ENCODE results near the gene CPA2.

Gene CPA2

DNA sequence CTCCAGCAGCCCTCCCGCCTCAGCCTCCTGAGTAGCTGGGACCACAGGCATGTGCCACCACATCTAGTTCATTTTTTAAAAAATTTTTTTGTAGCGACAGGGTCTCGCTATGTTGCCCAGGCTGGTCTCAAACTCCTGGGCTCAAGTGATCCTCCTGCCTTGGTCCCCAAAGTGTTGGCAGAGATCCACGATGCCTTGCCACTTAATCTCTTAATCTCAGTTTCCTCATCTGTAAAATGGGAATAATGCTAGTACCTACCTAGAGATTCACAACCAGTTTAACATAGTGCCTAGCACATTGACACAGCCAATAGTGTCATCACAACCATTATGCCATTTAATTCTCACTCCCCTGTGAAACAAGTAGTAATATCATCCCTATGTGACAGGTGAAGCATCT is 21.5 kb downstream of the CPA2 start:
- no peak for DNase-seq

GRCh38 chr7:130288829-130289228 is 22.2 kb downstream of the CPA2 start:
- DNase-seq, result no peak

GRCh38 chr7:130289478-130289877 is 22.8 kb downstream of the CPA2 start:
- DNase-seq, result no peak

GRCh38 chr7:130290745-130291144 is 24.1 kb downstream of the CPA2 start:
- DNase-seq, result peak; percentile 88

- DNase-seq, result peak; percentile 98
These were observed 26.1 kb downstream of the CPA2 start, which contains the start of gene CPA4 for GRCh38 chr7:130292682-130293257. TSS of gene CPA4 (plus strand) at chr7:130293161. CDS start at chr7:130293181, 20 bp downstream.

GRCh38 chr7:130293521-130293920 is 26.9 kb downstream of the CPA2 start:
- DNase-seq, result no peak

- DNase-seq, result peak; percentile 39
These were observed 27.7 kb downstream of the CPA2 start for GRCh38 chr7:130294314-130294713.

DNA sequence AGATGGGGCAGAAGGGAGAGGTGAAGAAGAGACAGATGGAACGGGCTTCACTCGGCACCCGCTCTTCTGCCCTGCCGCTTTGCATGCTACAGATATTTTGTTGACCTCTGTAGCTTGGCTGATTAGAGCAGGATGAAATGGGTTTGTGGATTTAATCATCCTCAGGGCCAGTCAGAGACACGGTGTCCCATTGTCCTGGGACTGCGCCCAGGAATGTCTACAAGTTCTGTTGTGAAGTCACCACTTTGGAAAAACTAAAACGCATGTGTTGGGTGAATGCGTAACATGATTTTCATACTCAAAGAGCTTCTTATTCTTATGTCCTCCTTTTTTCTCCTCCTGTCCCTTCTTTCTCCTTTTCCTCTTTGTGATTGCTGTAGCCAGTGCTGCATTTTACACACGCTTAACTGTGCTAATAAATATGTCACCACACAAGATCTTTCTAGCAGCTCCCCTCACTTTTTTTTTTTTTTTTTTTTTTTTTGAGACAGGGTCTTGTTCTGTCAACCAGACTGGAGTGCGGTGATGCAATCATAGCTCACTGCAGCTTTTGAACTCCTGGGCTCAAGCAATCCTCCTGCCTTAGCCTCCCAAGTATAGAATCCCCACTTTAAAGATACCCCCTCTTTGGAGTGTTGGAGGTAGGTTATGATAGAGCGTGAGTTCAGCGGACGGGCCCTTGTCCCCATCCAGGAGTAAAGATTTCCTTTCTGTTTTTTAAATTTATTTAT is 29.7 kb downstream of the CPA2 start:
- no peak for DNase-seq

DNA sequence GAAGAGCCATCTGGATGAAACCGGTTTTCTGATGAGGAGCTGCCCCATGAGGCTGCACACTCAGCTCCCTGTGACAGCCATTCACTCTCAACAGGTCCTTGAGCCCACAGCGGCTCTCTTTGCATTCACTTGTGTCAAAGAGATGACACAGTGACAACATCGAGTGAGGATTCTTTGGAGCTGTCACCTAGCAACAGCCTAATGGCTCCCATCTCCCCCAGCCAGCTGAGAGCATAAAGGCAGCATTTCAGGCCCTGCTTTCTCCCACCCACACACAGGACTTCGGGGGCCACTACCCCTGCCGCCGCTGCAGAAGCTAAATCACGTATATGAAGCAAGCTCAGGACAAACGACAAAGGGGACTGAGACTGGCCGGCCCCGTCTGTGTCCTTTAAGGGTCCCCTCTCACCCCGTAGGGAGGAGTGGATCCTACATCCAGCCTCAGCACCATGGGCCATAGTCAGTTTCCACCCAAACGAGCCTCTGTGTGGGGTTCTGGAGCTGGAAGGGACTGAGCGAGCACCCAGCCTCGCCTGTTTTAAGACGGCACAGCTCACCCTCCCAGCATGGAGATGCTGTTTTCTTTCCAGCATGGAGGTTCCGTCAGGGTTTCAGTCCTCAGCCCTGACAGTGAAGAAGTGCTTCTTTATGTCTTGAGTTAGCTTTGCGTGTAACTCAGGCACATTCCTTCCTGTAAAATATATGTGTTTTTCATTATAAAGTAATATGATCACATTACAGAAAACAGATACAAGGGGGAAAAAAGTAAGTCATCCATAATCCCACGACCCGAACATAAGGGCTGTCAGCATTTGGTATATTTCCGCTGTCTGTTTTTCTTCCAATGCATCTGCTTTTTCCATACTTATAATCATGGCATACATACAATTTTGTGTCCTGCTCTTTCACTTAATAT is 31.2 kb downstream of the CPA2 start:
- DNase-seq, result no peak

- no peak for DNase-seq
These were observed 32.1 kb downstream of the CPA2 start for GRCh38 chr7:130298544-130299326.

GRCh38 chr7:130299866-130300265 is 33.2 kb downstream of the CPA2 start:
- DNase-seq, result no peak

DNA sequence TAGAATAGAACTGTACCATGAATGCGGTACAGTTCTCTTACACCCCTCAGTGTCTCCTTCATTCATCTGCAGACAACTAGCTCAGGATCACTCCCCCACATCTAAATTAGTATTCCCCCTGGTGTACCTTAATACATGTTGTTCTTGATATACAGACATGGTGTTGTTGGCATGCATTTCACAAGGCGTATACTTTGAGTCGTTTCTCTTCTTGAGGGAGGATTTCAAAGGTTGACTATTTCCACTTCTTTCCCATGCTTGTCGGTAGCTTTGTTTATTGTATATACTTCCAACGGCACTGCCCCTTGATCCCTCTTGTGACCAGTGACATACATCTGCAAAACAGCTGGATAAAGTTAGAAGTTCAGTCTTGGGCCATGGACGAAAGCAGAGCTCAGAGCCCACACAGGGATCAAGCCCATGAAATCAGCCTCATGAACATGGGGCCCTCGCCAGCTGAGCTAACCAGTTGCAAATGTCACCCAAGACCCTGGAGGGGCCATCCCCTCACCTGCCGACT is 34.9 kb downstream of the CPA2 start:
- no peak for DNase-seq

- no peak for DNase-seq
These were observed 36.0 kb downstream of the CPA2 start for GRCh38 chr7:130302649-130303048.

- DNase-seq, result no peak
These were observed 36.5 kb downstream of the CPA2 start for GRCh38 chr7:130303127-130303526.

DNA sequence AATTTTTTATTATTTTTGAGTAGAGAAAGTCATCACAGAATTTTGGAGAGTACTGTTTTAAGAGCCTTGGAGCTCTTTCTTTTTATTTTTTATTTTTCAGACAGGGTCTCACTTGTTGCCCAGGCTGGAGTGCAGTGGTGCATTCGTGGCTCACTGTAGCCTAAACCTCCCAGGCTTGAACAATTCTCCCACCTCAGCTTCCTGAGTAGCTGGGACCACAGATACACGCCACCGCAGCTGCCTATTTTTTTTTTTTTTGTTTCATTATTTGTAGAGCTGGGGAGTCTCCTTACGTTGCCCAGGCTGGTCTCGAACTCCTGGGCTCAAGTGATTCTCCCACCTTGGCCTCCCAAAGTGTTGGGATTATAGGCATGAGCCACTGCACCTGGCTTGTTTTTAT is 36.9 kb downstream of the CPA2 start:
- no peak for DNase-seq

GRCh38 chr7:130303982-130304381 is 37.3 kb downstream of the CPA2 start:
- DNase-seq, result no peak

GRCh38 chr7:130304878-130305277 is 38.2 kb downstream of the CPA2 start:
- DNase-seq, result no peak

GRCh38 chr7:130305433-130306042 is 38.9 kb downstream of the CPA2 start:
- no peak for DNase-seq

DNA sequence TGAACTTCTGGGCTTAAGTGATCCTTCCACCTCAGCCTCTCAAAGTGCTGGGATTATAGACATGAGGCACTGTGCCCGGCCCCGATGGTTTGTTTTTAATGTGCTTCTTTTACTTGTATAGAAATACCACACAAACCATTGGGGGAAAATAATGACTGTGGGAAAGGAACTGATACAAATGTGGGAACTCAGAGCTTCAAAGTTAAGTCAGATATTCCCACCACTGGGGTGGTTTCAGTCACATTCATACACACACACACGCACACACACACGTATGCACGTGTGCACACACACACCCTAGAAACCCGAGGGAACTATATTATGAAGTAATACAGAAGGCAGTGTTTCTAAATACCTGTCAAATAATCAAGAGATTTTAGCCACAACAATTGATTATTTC is 43.3 kb downstream of the CPA2 start:
- DNase-seq, result no peak

GRCh38 chr7:130314305-130314704 is 47.6 kb downstream of the CPA2 start:
- no peak for DNase-seq

DNA sequence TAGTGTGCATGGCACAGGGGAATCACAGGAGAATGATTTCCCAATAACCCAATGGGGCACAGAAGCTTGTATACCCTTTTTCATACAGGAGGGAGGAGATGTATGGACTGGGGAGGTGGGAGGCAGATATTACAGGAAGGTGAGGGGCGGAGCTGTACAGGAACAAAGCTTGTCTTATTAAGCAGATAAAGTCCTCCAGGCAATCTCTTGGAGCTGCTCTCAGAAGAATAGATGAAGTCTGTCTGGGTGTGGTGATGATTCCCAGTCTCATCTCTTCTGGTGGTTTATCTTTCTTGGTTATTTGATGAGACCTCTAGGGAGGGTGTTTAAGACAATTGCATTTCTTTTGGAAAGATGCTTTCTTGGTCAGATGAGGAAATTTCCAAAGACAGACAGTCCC is 52.9 kb downstream of the CPA2 start:
- no peak for DNase-seq

All from NCI-H226 (cell line).